Transverse colon (tissue), 4 donors: ENCODE data around the gene ECI1.

Source experiments
- CTCF ChIP-seq, 5 experiments: fragments of 200-600 bp in 3 of 5; fragments of 450-650 bp in 2 of 5; sonication (generic) in 3 of 5; IDR thresholded peaks; 1 replicate in 2 of 5; 2 replicates in 3 of 5; pipeline ENCODE4 v1.5.1; 2016 to 2017; ENCODE audit warnings: antibody characterized with exemption in 5 of 5, inconsistent platforms in 3 of 5, mild to moderate bottlenecking in 2 of 5, moderate library complexity in 1 of 5
- EP300 ChIP-seq: sonication (generic); formaldehyde crosslinking; IDR thresholded peaks from one replicate; pipeline ENCODE4 v1.6.1; 2017; ENCODE audit warnings: antibody characterized with exemption, low read depth
- POLR2A ChIP-seq: fragments of 450-650 bp; IDR thresholded peaks from one replicate; pipeline ENCODE4 v1.6.1; 2016; ENCODE audit warnings: antibody characterized with exemption, mild to moderate bottlenecking, moderate library complexity
- POLR2AphosphoS5 ChIP-seq, 3 donors: sonication (generic); formaldehyde crosslinking; IDR thresholded peaks; one replicate each; pipeline ENCODE4 v1.6.1; 2016; ENCODE audit warnings: antibody characterized with exemption in 3 of 3

- TF ChIP-seq EP300 (no peak), CTCF (IDR thresholded peaks at IDR 0.05) (no peak), POLR2A (no peak), POLR2AphosphoS5 (IDR thresholded peaks at IDR 0.05) (no peak)
These were observed 43.8 kb upstream of the ECI1 start for GRCh38 chr16:2295056-2295798.
